ENCODE results near the gene ADAM8. TPM values are rescaled to one million over a fixed set of nuclear protein-coding genes. Genes with fewer than 3 reads are reported as not detected.
"Not testable (repeated sequence)": the region's sequence is repeated elsewhere in the genome, so short reads cannot be mapped to it uniquely, and the experiment has no call there.

ADAM8 gene
- total RNA-seq, 1 donor from 2014 or later = 35.3 TPM

DNA sequence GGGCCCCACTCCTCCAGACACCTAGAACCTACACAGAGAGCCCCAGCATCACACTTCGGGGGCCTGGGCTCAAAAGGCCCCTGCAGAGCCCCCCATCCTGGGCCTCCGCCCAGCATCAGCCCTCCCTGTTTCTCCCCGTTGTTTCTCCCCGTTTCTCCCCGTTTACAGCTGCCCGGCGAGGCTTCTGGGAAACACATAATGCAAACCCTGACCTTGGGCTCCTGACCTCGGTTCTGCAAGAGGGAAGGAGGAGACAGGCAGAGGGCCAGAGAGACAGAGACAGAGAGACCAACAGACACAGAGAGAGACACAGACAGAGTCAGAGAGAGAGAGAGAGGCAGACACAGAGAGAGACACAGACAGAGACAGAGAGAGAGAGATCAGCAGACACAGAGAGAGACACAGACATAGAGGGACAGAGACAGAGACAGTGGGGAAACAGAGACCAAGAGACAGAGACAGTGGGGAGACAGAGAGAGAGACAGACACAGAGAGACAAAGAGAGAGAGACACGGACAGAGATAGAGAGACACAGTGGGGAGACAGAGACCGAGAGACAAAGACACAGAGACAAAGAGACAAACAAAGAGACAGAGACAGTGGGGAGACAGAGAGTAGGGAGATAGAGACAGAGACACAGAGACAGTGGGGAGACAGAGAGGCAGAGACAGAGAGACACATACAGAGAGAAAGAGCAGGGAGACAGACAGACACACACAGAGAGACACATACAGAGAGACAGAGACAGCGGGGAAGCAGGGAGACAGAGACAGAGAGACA is 26.5 kb downstream of the ADAM8 start:
- DNase-seq (ENCODE audit: low spot score) = no peak

DNA sequence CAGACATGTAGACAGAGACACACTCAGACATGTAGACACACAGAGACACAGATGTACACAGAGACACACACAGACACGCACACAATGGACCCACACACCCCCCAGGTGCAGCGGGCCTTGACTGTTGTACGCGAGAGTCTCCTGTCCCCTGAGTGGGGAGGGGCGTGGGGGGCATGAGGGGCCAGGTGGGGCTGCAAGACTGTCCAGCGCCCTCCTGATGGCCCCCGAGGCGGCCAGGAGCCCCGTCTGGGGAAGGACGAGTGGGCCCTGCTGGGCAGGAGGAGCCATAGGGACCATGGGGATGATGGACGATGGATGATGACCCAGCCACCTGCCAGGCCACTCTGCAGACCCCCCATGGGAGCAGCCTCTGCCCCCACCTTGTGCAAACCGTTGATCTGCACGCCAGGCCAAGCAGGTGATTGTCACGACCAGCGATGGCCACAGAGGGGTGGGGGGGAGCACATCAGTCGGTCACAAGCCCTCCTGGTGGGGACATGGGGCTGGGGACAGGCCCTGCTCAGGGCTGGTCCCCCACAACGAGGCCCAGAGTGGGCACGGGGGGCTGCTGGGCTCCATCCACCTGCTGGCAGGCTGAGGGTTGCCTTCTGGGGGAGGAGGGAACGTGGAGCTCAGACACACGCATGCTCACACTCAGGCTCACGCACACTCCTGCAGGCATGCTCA is 27.4 kb downstream of the ADAM8 start:
- DNase-seq (ENCODE audit: low spot score) = no peak

DNA sequence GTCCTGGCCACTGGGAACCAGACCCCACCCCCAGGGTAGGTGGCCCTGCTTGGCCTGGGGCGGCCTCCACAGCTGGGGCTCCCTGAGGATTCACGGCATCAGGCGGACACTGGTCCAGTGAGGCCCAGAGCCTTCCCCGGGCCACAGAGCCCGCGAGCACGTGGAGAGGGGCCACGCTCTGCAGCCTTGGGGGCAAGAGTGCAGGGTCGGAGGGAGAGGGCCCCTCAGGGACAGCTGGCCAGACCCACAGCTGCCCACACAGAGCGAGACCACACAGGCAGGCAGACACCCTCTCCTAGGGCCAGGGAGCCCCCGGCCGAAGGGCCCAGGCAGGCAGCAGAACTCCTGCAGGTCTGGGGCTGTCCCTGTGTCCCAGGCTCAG is 28.3 kb downstream of the ADAM8 start:
- no peak for DNase-seq (ENCODE audit: low spot score)

DNA sequence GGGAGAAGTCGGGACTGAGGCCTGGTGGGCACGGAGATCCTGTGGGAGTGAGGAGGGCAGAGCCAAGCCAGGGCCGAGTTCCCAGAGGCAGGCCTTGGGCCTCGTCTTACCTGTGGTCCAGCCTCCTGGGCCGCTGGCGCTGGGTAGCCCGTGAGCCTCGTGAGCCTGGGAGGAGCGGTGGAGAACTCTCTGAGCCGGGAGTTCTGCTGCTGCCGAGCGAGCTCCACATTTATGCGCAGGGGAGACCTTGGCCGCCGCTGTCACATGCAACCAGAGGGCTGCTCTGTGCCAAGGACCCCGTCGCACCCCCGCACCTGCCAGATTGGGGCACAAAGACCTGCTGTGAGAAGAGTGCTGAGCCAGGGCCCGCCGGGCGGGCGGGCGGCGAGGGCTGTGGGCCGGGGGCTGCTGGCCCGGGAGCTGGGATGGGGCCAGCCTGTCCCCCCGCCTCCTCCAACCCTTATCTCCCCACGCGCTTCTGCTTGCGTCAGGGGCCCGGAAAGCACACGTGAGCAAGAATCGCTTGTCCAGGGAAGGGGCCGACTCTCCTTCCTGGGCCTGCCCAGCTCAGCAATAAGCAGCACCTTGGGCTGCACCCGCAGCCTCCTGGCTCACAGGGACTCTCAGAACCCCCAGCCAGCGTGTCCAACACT is 28.9 kb downstream of the ADAM8 start:
- DNase-seq (ENCODE audit: low spot score) = no peak

DNA sequence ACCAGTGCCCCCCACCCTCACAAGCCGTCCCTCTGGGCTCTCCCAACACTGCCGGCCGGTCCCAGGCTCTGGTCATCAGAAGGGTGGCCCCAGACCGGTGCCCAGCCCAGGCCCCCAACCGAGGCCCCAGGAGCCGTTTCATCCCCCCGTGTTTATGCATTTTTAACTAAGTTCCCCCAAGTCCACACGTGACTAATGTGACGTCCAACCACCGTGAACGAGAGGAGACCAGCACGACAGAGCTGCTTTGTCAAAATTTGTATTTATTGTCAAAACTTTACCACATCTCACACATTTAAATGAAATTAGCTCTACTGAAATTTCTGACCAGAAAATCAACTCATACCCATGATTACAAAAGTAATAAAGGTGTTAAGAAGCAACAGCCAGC is 30.4 kb downstream of the ADAM8 start:
- DNase-seq (ENCODE audit: low spot score) = no peak

DNA sequence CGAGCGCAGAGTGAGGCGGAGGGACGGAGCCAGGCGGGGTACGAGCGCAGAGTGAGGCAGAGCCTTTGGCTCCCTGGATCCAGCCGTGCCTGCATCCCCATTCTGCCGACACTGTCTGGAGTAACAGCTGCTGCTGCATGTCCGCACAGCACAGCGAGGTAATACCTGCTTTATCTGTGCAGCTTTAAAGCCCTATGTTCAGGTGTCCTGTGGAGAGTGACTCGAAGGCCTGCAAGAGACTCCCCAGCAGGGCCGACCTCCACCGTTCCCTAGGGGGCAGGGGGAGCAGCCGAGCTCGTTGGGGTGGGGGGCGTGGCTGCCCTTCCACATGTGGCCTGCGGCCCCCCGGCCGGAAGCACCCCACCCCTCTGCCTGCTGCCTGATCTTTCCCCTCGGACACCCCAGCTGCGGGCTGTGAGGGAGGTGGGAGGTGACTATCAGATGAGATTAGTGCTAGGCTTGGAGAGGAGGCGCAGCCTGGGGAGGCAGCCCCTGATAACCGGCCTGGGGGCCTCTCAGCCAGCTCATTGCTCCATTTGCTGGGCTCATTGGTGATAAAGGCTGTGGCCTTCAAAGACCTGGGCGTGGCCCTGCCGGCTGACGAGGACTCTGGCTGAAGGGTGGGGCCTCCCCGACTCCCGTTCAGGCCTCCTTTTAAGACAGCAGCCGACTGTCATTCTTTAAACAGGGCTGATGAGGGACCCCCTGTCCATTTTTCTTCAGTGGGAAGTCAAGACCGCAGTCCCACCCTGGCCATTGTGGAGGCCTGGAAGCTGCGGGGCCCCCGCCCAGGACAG is 31.0 kb downstream of the ADAM8 start:
- DNase-seq (ENCODE audit: low spot score) = no peak

DNA sequence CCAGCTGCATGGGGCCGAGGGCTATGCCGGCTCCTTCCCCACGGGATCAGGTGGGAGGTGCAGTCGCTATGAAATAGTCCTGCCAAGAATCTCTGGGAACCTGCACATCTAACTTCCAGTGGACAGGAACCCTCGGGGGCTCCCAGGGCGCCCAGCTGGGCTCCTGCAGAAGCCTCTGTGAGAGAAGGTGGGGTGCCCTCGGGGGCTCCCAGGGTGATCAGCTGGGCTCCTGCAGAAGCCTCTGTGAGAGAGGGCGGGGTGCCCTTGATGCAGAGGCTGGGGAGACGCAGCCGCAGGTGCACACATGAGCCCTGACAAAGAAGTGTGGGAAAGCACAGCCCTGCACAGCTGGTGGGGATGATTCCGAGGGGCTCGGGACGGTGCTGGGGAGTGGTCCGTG is 33.1 kb downstream of the ADAM8 start:
- no peak for DNase-seq (ENCODE audit: low spot score)

DNA sequence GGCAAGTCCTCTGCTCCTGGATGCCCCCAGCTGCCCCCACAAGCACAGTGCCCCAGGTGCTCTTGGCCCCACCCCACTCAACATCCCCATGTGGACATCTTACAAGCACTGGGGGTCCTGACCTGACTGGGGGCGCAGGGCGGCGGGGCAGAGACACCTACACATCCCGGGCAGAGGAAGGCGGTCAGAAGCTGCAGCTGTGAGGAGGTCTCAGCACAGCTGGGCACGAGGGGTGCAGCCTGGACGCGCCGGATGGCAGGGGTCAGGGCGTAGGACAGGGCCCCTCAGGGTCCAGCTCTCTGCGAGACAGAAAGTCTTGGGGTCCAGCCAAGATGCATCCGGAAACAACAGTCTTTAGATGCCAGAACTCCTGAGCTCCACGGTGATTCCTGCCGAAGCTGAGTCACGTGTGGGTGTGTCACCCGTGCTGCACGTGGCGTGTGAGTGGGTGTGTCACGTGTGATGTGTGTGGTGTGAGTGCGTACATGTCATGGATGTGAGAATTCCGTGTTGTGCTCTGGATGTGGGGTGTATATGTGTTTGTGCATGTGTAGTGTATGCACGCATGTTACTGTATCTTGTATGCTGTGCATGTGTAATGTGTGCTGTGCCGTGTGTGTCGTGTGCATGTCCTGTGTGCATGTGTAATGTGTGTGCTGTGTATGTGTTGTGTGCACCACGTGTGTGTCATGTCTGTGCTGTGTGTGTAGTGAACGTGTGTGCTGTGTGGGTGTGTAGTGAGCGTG is 33.9 kb downstream of the ADAM8 start:
- DNase-seq (ENCODE audit: low spot score) = no peak

DNA sequence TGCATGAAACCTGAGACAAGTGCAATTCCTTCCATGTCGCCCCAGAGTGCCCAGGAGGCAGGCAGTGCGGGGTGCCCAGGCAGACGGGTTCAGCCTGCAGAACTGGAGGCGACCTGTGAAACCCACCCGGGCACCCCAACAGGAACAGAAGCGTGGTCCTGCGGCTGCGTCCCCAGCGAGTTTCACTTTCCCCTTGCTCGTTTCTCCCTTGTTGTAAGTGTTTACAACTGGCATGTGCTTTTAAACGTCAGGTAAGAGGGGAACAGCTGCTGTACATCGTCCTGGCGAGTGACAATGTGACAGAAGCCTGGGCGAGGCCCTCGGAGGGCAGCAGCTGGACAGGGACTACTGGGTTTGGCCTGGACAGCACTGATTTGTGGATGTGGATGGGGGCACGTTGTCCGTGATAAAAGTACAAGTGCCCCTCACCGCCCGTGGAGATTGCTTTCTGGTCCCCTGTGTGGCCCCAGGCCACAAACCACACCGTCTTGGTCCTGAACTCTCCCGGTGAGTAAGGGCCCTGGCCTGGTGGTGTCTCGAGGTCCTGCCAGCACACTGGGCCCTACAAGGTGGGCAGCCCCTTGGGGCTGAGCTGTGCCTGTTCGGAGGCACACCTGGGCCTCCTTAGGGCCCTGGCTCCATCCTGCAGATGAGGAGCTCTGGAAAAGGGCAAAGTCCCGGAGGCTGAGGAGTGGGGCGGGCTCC is 35.0 kb downstream of the ADAM8 start:
- no peak for DNase-seq (ENCODE audit: low spot score)

DNA sequence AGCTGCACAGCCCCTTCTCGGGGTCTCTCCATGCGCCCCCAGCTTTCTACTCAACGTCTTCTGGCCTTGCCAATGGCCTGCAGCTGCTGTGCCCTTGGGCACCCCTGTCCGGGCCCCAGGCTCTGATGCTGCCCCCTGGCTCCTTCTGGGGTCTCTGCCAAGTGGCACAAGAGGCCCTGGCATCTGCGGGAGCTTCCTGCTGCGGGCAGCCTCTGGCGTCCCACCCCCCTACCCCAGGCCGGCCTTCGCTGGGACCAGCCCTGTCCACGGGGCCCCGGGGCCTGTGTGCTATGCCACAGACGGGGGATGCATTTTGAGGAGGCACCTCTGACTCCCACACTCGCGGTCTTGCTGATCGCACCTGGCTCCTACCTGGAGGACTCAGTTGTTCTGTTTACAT is 36.7 kb downstream of the ADAM8 start:
- DNase-seq (ENCODE audit: low spot score) = no peak

DNA sequence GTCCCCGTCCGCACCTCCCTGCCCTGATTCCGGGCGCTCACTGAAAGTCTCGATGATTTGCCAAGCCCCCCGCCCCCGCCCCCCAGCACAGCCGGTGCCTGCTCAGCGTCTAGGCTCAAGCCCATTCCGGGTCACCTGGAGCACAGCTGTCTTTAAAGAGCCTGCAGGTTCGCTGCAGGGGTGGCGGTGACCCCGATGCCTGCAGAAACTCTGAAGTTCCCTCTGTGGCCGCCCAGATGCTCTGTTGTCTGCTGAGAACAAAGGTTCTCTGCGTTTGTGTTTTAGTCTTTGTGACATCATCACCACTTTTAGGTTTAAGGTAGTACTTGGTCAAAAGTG is 38.2 kb downstream of the ADAM8 start:
- no peak for DNase-seq (ENCODE audit: low spot score)

DNA sequence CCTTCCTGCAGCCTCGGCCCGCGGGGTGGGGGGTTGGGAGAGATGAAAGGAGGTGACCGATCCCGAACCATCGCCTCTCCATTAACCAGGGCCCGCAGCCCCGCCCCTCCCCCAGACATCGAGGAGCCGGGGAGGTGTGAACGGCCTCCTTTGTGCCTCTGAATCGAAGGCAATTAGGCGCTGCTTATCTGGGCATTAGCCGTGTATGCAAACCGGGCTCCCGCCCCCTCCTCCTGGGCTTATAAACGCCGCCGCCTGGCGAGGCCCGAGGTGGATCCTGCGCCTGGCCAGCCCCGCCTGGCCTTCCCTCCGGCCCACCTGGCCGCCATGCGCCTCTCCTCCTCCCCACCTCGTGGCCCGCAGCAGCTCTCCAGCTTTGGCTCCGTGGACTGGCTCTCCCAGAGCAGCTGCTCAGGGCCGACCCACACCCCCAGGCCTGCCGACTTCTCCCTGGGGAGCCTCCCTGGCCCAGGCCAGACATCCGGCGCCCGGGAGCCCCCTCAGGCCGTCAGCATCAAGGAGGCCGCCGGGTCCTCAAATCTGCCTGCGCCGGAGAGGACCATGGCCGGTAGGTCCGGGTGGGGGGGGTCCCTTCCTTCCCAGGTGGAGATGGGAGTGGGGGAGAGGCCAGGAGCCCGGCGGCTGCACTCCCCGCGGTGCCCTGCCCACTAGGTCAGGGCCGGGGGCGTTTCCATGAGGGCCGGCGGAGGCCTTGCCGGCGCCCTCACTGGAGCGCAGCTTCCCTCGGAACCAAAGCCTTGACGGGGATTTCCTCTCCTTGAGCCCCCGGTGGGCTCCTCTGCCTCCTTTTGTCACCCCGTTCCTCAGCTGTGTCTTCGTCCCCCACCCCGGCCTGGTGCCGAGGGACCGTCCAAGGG is 38.8 kb downstream of the ADAM8 start, which contains the start of gene VENTX:
TSS of gene VENTX (plus strand) at position 268 of the 878 bp plus-strand sequence. CDS start at position 328, 60 bp downstream.
- DNase-seq (ENCODE audit: low spot score) = no peak

DNA sequence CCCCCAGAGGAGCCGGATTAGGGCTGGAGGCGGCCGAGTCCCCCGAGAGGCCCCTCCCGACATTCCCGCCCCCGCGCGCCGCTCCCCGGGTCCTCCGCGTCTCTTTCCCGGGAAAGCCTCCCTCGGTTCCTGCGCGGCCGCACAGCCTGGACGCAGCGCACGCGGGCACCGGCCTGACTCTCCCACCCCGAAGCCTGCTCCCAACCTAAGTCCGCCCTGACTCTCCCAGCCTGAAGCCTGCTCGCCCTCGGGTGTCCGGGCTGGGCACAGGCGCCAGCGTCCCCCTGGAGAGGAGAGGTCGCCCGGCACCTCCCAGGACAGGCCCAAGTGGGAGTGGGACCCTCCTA is 39.5 kb downstream of the ADAM8 start:
- DNase-seq (ENCODE audit: low spot score) = no peak

DNA sequence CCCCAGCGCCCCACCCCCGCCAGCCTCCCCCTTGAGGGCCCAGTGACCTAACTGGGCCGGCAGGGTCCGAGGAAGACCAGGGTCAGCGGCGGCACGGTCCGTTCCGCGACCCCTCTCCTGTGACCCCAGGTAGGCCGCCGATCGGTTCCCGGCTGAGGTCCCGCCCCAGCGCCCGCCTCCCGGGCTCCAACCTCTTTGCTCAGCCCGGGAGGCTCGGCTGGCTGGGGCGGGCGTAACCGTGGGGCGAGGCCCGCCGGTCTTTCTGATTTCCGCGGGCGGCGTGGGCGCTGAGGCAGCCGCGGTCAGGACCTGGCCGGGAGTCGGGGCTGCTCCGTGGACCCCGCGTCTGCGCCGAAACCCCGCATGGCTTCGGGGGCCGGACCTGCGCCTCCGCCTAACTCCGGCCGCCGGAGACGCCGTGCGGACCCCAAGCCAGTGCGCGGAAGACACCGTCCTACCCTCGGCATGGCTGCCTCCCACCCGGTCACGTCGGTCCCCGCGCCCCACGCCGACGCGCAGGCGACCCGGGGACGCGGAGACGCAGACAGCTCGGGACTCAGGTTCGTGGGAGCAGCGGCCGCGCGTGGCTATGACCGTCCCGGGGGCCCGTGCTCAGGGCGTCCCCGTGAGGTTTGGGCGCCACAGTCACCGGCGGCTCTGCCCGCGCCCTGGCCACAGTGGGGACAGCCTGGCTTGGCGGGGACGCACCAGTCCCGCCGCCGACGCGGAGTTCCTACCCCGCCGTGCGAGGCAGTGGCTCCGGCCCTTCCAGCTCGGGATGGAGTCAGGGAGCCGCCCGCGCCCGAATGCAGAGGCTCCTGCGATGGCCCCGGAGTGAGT is 40.0 kb downstream of the ADAM8 start:
- DNase-seq (ENCODE audit: low spot score) = no peak

DNA sequence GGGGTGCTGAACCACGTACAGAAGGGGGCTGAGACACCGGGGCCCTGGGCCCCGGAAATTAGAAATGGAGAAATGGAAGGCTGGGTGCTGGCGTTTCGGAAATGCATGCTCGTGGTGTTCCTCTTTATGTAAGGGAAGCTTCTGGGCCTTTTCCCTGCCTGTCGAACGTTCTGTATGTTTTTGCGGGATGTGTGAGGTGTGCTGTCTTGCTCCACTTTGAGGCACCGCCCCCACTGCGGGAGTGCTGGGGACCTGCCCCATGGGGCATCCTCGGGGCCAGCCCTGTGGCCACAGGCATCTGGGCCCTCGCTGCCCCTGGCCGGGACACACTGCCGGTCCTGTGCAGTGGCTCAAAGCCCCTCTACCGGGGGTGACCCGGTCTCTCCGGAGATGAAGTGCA is 40.7 kb downstream of the ADAM8 start:
- DNase-seq (ENCODE audit: low spot score) = no peak

DNA sequence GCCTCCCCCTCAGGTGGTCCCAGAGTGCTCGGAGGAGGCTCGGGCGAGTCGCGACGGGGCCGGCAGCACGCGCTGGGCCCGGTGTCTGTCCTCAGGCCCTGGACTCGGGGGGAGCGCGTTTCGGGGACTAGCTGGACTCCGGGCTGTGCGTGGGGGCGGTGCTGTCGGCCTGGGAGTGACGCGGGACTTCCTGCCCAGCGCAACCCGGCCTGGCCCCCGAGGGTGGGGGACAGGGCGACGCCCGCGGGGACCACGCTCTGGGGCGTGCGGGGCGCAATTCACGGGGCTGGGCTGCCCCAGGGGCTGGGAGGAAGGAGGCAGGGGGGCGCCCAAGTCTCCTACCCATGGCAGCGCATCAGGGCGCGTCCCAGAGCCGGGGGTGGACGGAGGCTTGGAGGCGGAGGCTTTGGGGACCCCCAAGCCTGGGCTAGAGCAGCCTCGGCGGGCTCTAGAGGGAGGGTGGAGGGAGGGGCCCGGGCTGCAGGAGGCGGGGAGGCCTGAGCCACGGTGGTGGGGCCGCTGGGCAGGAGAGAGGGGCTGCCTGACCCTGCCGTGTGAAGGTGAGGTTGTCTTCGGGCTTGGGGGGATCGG is 41.3 kb downstream of the ADAM8 start:
- DNase-seq (ENCODE audit: low spot score) = no peak

DNA sequence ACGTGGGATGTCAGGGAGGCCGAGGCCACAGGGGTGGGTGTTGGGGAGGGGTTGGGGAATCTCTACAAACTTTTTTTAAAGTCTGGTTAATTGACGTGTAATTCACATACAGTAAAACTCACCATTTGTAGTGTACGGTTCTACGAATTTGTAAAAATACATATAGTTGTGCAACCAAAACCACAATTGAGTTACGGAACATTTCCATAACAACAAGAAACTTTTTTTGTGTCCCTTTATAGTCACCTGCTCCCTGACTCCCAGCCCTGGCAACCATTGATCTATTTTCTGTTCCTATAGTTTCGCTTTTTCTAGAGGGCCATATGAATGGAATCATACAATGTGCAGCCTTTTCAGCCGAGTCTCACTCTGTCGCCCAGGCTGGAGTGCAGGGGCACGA is 41.9 kb downstream of the ADAM8 start:
- DNase-seq (ENCODE audit: low spot score) = not testable (repeated sequence)

DNA sequence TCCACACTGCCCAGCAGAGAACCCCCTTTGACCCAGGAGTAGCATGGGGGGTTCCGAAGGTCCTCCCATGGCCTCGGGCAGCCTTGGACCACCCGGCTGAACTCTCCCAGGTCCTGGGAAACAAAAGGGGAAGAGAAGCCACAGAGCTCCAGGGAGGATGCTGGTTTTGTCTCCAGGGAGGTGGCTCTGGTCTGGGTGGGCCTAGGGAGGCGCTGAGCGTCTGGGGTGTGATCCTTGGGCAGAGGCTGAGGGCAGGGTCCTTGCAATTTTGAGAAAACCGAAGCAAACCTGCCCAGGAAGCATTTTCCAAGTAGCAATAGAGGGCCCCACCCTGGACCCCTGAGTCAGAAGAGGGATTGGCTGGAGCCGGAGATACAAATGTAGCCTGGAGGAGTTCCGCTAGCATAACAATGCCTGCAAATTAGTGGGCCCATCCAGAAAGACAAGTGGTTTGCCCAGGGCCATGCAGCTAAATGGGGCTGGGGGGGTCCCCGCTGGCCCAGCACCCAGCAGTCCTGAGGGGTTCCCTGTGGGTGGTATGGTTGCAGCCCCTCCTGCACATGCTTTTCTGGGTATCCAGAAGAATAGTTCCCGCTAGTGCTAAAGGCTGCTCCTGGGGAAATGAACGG is 44.6 kb downstream of the ADAM8 start:
- no peak for DNase-seq (ENCODE audit: low spot score)

Data from ureter (tissue), 1 donor.